ENCODE data around the gene ZNF837. TPM values are rescaled to one million over a fixed set of nuclear protein-coding genes. Genes with fewer than 3 reads are reported as not detected.

ZNF837 gene
- total and polyA plus RNA-seq, 2 of the 13 experiments (the other 11 are each of a cell fraction or from before 2014, with no cell fraction given) = 0.29 to 1.3 TPM

DNA sequence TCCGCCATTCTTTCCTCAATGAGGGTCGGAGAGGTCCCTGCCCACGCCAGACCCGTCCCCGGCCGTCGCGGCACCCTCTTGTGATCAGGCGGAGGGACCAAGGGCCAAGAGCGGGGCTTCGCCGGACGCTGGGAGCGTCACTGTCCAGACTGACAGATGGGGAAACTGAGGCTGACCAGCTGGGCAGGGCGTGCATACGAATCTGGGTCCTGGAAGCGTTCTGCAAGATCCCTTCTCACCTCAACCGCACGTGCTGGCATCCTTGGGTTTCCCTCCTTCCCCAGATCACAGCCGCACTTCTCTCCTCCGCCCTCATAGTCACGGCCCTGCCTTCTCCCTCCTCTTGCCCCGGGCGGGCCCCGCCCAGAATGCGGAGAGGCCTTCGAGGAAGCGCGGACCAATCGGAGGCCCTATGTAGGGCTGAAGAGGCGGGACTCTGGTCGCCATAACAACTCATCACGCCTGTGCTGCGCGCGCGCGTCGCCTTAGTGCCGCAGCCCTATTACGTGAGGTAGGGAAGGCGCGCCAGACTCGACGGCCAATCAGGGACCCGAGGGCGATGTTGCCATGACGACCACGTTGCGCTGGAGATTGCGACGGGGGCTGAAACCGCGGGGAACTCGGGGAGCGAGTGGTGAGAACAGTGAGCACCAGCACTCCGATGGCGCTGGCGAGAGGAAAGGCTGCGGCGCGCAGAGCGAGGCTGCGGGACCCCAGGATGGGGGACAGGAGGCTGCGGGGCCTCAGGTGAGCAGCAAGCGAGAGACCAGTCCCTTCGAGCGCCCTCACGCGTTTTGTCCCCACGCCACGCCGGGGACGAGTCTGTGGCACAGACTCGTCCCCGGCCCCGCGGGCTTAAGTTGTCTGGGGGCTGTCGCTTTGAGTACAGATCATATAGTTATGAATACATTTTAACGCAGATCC, 20.3 kb upstream of the ZNF837 start (continued):
- TF ChIP-seq EP300 (IDR thresholded peaks at IDR 0.05; ENCODE audit: low read depth in 2 of 2, low read length in 2 of 2) (peak in 1 of 2 experiments; percentile 20; a peak in 2 of 4 replicates), EP300 (CRISPR knock-in tag; IDR thresholded peaks at IDR 0.05; ENCODE audit: borderline replicate concordance) (0 out of 2 replicates have a peak, but pooled peaks have one; percentile 13), RAD21 (CRISPR knock-in tag; IDR thresholded peaks at IDR 0.05) (peak; percentile 7; the same call in 1 of the 2 replicates), ARID4A (CRISPR knock-in tag; IDR thresholded peaks at IDR 0.05; ENCODE audit: borderline replicate concordance) (peak; percentile 93), SP1 (IDR thresholded peaks at IDR 0.05) (no peak), SP1 (CRISPR knock-in tag; IDR thresholded peaks at IDR 0.05) (peak; percentile 77; the same call in 1 of the 2 replicates), ZNF720 (CRISPR knock-in tag; IDR thresholded peaks at IDR 0.05) (no peak), HDAC1 (CRISPR knock-in tag; IDR thresholded peaks at IDR 0.05) (peak; percentile 93), NFATC3 (CRISPR knock-in tag; IDR thresholded peaks at IDR 0.05) (no peak), SIN3A (IDR thresholded peaks at IDR 0.05; ENCODE audit: borderline replicate concordance, low read depth, low read length) (peak; percentile 95), FOXO1 (CRISPR knock-in tag; IDR thresholded peaks at IDR 0.05) (peak; percentile 27; the same call in 1 of the 2 replicates), ZNF724P (CRISPR knock-in tag; IDR thresholded peaks at IDR 0.05; ENCODE audit: borderline replicate concordance) (no peak; the same call in 1 of the 2 replicates), BCL6 (CRISPR knock-in tag; IDR thresholded peaks at IDR 0.05) (no peak), EZH2 (conservative IDR thresholded peaks at IDR 0.05; ENCODE audit: low read depth, low read length) (no peak), AGO1 (IDR thresholded peaks at IDR 0.05; ENCODE audit: low read depth, low read length, poor library complexity, severe bottlenecking) (peak; percentile 90), ZNF446 (CRISPR knock-in tag; IDR thresholded peaks at IDR 0.05) (no peak), RBM39 (IDR thresholded peaks at IDR 0.05; ENCODE audit: low read depth, low read length, poor library complexity, severe bottlenecking) (peak; percentile 83), KLF15 (CRISPR knock-in tag; IDR thresholded peaks at IDR 0.05; ENCODE audit: borderline replicate concordance) (no peak)
- TF ChIP-seq, protein P1, sequence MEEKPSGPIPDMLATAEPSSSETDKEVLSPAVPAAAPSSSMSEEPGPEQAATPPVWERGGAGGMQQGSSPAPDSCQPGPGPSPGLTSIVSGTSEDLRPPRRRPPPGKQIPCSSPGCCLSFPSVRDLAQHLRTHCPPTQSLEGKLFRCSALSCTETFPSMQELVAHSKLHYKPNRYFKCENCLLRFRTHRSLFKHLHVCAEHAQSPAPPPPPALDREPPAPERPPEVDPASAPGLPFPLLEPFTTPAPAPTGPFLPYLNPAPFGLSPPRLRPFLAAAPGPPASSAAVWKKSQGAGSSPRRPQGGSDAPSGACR (CRISPR knock-in tag; IDR thresholded peaks at IDR 0.05) = no peak
- TF ChIP-seq, protein P2, sequence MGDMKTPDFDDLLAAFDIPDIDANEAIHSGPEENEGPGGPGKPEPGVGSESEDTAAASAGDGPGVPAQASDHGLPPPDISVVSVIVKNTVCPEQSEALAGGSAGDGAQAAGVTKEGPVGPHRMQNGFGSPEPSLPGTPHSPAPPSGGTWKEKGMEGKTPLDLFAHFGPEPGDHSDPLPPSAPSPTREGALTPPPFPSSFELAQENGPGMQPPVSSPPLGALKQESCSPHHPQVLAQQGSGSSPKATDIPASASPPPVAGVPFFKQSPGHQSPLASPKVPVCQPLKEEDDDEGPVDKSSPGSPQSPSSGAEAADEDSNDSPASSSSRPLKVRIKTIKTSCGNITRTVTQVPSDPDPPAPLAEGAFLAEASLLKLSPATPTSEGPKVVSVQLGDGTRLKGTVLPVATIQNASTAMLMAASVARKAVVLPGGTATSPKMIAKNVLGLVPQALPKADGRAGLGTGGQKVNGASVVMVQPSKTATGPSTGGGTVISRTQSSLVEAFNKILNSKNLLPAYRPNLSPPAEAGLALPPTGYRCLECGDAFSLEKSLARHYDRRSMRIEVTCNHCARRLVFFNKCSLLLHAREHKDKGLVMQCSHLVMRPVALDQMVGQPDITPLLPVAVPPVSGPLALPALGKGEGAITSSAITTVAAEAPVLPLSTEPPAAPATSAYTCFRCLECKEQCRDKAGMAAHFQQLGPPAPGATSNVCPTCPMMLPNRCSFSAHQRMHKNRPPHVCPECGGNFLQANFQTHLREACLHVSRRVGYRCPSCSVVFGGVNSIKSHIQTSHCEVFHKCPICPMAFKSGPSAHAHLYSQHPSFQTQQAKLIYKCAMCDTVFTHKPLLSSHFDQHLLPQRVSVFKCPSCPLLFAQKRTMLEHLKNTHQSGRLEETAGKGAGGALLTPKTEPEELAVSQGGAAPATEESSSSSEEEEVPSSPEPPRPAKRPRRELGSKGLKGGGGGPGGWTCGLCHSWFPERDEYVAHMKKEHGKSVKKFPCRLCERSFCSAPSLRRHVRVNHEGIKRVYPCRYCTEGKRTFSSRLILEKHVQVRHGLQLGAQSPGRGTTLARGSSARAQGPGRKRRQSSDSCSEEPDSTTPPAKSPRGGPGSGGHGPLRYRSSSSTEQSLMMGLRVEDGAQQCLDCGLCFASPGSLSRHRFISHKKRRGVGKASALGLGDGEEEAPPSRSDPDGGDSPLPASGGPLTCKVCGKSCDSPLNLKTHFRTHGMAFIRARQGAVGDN (CRISPR knock-in tag; IDR thresholded peaks at IDR 0.05) = peak; percentile 90
